Upper lobe of left lung (tissue), 6 donors: Measurements from ENCODE around the gene STAG3. TPM values are rescaled to one million over a fixed set of nuclear protein-coding genes. Genes with fewer than 3 reads are reported as not detected.
"Not testable (repeated sequence)": the region's sequence is repeated elsewhere in the genome, so short reads cannot be mapped to it uniquely, and the experiment has no call there.

Source experiments
- ATAC-seq, 2 donors: fragments of 200-7000 bp; cut with Tn5 transposase; one replicate each; pipeline ENCODE4 v1.9.1; 2022; ENCODE audit warnings: mild to moderate bottlenecking in 2 of 2, moderate library complexity in 2 of 2; ENCODE audit not compliant: low FRiP score in 2 of 2
- DNase-seq, 2 donors: peaks; one replicate each; pipeline ENCODE4 v3.0.0-alpha.2; 2019 to 2020
- H3K27ac ChIP-seq, 4 donors: fragments of 200-600 bp; sonication (generic); one replicate each; pipeline ENCODE4 v1.5.1; 2016 to 2019
- H3K27me3 ChIP-seq, 4 donors: fragments of 200-600 bp; sonication (generic); one replicate each; pipeline ENCODE4 v1.5.1; 2017 to 2019
- H3K36me3 ChIP-seq, 4 donors: fragments of 200-600 bp; sonication (generic); one replicate each; pipeline ENCODE4 v1.5.1; 2016 to 2019
- H3K4me1 ChIP-seq, 4 donors: fragments of 200-600 bp; sonication (generic); one replicate each; pipeline ENCODE4 v1.5.1; 2018 to 2019
- H3K4me3 ChIP-seq, 4 donors: fragments of 200-600 bp; sonication (generic); one replicate each; pipeline ENCODE4 v1.5.1; 2017 to 2019; ENCODE audit warnings: mild to moderate bottlenecking in 2 of 4, moderate library complexity in 1 of 4
- H3K9me3 ChIP-seq, 4 donors: fragments of 200-600 bp; sonication (generic); one replicate each; pipeline ENCODE4 v1.5.1; 2018 to 2019
- EP300 ChIP-seq, 4 donors: sonication (generic); formaldehyde crosslinking; IDR thresholded peaks; one replicate each; pipeline ENCODE4 v1.5.1; 2017; ENCODE audit warnings: antibody characterized with exemption in 4 of 4, control low read depth in 2 of 4
- POLR2A ChIP-seq, 4 donors: fragments of 450-650 bp; IDR thresholded peaks; one replicate each; pipeline ENCODE4 v1.5.1; 2016 to 2017; ENCODE audit warnings: antibody characterized with exemption in 4 of 4, mild to moderate bottlenecking in 2 of 4
- POLR2AphosphoS5 ChIP-seq, 2 donors: sonication (generic); formaldehyde crosslinking; IDR thresholded peaks; one replicate each; pipeline ENCODE4 v1.5.1; 2017; ENCODE audit warnings: antibody characterized with exemption in 2 of 2
- WGBS, 2 donors: methylation state at CpG; one replicate each; pipeline ENCODE4 v1.1.5; 2017 to 2018; 5-methylcytosine and 5-hydroxymethylcytosine counted together
- total RNA-seq, 6 donors: library from RNA; depleted of rRNA in 4 of 6; stranded (reverse); fragments of >200 nt in 4 of 6; gene quantifications; one replicate each; pipeline versions ENCODE4 v1.1.0 to v1.2.1, GENCODE V29; 2016 to 2021
- TF ChIP-seq, protein P1 (sequence below), 6 experiments: fragments of 450-650 bp in 4 of 6; fragments of 200-600 bp in 2 of 6; sonication (generic) in 2 of 6; IDR thresholded peaks; one replicate each; pipeline ENCODE4 v1.5.1; 2016 to 2019; ENCODE audit warnings: antibody characterized with exemption in 6 of 6
- donor health status: DM: no; HTN: no; CAD: no; lungs with moderate emphysema.
- donor health status: DM: no; HTN: yes; CAD: no; lungs with severe emphysema.

STAG3 gene
- total RNA-seq, 6 donors from 2014 or later, result 1.5 to 5.2 (median 2.8) TPM; not detected in 1

- DNase-seq, result peak in 1 of 2 donors; percentile 57
- H3K36me3 ChIP-seq, result no peaks in the 10 kb centered on the region
Observed at GRCh38 chr7:100132697-100133151, 45.0 kb upstream of the STAG3 start.

DNA sequence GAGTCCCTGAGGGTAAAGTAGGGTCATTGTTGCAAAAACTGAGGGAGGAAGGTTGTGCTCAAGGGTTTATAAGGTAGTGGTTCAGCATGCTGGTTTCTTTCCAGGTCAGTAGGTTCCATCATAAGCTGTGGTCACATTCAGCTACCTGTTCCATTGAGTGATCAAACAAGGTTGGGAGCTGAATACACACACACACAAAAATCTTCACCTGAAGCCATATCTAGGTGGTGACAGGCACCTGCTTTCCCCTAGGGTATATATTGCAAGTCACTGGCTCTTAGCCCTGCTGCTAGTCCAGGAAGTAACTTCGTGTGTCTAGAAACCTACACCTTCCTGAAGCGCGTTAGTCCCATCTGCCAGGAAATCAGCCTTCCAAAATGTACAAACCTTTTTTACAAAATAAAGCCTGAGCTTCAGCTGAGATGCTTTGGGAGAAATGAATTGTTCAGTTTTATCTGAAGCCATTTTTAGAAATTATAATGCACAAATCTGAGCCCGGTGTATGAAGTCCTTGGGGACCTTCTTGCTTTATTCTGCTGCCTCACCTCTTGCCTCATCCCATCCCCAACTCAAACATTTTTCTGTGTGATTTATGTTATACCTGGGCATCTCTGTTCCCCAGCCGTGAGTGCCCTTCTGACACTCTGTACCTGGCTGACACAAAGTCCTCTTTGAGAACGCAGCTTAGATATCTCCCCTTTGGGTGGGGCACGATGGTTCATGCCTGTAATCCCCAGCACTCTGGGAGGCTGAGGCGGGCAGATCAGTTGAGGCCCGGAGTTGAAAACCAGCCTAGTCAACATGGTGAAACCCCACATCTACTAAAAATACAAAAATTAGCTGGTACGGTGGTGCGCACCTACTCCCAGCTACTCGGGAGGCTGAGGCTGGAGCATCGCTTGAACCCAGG is 39.6 kb upstream of the STAG3 start:
- no peaks in the 10 kb centered on the region for H3K27me3 ChIP-seq
- TF ChIP-seq, protein P1, sequence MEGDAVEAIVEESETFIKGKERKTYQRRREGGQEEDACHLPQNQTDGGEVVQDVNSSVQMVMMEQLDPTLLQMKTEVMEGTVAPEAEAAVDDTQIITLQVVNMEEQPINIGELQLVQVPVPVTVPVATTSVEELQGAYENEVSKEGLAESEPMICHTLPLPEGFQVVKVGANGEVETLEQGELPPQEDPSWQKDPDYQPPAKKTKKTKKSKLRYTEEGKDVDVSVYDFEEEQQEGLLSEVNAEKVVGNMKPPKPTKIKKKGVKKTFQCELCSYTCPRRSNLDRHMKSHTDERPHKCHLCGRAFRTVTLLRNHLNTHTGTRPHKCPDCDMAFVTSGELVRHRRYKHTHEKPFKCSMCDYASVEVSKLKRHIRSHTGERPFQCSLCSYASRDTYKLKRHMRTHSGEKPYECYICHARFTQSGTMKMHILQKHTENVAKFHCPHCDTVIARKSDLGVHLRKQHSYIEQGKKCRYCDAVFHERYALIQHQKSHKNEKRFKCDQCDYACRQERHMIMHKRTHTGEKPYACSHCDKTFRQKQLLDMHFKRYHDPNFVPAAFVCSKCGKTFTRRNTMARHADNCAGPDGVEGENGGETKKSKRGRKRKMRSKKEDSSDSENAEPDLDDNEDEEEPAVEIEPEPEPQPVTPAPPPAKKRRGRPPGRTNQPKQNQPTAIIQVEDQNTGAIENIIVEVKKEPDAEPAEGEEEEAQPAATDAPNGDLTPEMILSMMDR (IDR thresholded peaks at IDR 0.05), result no peak
- TF ChIP-seq POLR2A (IDR thresholded peaks at IDR 0.05) (no peak), POLR2AphosphoS5 (IDR thresholded peaks at IDR 0.05) (no peak)
- no peak for ATAC-seq
- no peak overlapping the region for H3K4me3 ChIP-seq
- H3K4me1 ChIP-seq, result no peaks in the 10 kb centered on the region
- DNase-seq, result no peak
- 71 to 74% methylated on average over 13 of the region's 13 CpGs for WGBS, 2 donors
- H3K9me3 ChIP-seq, result no peaks in the 10 kb centered on the region
- no peaks in the 10 kb centered on the region for H3K36me3 ChIP-seq
- no peak overlapping the region for H3K27ac ChIP-seq

More at GRCh38 chr7:100132697-100133151, 45.0 kb upstream of the STAG3 start:
- ATAC-seq, result peak; percentile 86 to 90
- H3K4me3 ChIP-seq, result no peak overlapping the region
- peaks cover 11 to 19% (median 17%) of the 10 kb centered on the region in 4 donors for H3K4me1 ChIP-seq
- no peak overlapping the region for H3K27ac ChIP-seq
- TF ChIP-seq POLR2AphosphoS5 (IDR thresholded peaks at IDR 0.05), result no peak
- TF ChIP-seq, protein P1 (IDR thresholded peaks at IDR 0.05), result peak; percentile 69 to 87 (median 78)
- H3K9me3 ChIP-seq, result no peaks in the 10 kb centered on the region
- H3K27me3 ChIP-seq, result no peaks in the 10 kb centered on the region
- WGBS, 2 donors, result 15 to 25% methylated on average over 3 of the region's 3 CpGs

GRCh38 chr7:100141555-100141949 is 36.2 kb upstream of the STAG3 start:
- TF ChIP-seq EP300 (IDR thresholded peaks at IDR 0.05), result no peak
- no peak for TF ChIP-seq POLR2A (IDR thresholded peaks at IDR 0.05)
- no peak for TF ChIP-seq POLR2AphosphoS5 (IDR thresholded peaks at IDR 0.05)
- TF ChIP-seq, protein P1 (IDR thresholded peaks at IDR 0.05), result no peak
- DNase-seq (no peak), ATAC-seq (no peak)
- Histone ChIP-seq H3K4me1 (no peaks in the 10 kb centered on the region), H3K27ac (peak overlapping the region in 1 of 4 donors; percentile 43), H3K36me3 (no peaks in the 10 kb centered on the region), H3K4me3 (no peak overlapping the region), H3K27me3 (no peaks in the 10 kb centered on the region), H3K9me3 (no peaks in the 10 kb centered on the region)
- WGBS, 2 donors, result 43 to 62% methylated on average over 3 of the region's 3 CpGs

DNA sequence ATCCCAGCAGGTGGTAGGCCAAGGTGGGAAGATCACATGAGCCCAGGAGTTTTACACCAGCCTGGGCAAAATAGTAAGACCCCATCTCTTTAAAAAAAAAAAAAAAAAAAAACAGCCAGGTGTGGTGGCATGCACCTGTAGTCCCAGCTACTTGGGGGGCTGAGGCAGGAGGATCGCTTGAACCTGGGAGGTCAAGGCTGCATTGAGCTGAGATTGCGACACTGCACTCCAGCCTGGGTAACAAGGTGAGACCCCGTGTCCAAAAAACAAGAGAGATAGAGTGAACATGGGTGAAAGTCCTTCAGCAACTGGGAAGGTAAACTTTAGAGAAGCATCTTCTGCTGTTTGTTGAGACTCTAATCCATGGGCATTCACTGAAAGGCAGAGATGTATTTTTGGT is 35.3 kb upstream of the STAG3 start:
- no peak overlapping the region for H3K4me3 ChIP-seq
- ATAC-seq (no peak), DNase-seq (no peak)
- TF ChIP-seq EP300 (IDR thresholded peaks at IDR 0.05), result no peak
- no peak for TF ChIP-seq POLR2AphosphoS5 (IDR thresholded peaks at IDR 0.05)
- TF ChIP-seq POLR2A (IDR thresholded peaks at IDR 0.05), result no peak
- TF ChIP-seq, protein P1 (IDR thresholded peaks at IDR 0.05), result no peak
- no peaks in the 10 kb centered on the region for H3K27me3 ChIP-seq
- no peaks in the 10 kb centered on the region for H3K4me1 ChIP-seq
- H3K27ac ChIP-seq, result no peak overlapping the region
- no peaks in the 10 kb centered on the region for H3K9me3 ChIP-seq
- H3K36me3 ChIP-seq, result no peaks in the 10 kb centered on the region
- 86 to 88% methylated on average over 3 of the region's 3 CpGs for WGBS, 2 donors

- DNase-seq, ATAC-seq, H3K27ac ChIP-seq, H3K36me3 ChIP-seq, H3K4me3 ChIP-seq, H3K9me3 ChIP-seq, H3K27me3 ChIP-seq: not testable (repeated sequence)
- WGBS, 2 donors, result 69 to 76% methylated on average over 4 of the region's 4 CpGs
- peaks cover 10 to 29% (median 16%) of the 10 kb centered on the region in 4 donors for H3K4me1 ChIP-seq
Observed at GRCh38 chr7:100146350-100146749, 31.4 kb upstream of the STAG3 start.
